Thoracic aorta (tissue), 2 donors: Measurements from ENCODE around the gene SMG5. TPM values are rescaled to one million over a fixed set of nuclear protein-coding genes. Genes with fewer than 3 reads are reported as not detected.

Experiments used
- ATAC-seq: fragments of 150-250 bp; one replicate; pipeline ENCODE4 v1.8.0; 2017; ENCODE audit warnings: low read depth; ENCODE audit not compliant: insufficient number of reproducible peaks, low FRiP score
- DNase-seq: peaks from one replicate; pipeline ENCODE4 v3.0.0-alpha.2; 2020; ENCODE audit warnings: low spot score
- H3K27ac ChIP-seq, 2 donors: fragments of 200-600 bp; sonication (generic); 1 replicate in 1 of 2; 2 replicates in 1 of 2; pipeline ENCODE4 v1.5.1; 2016; ENCODE audit warnings: mild to moderate bottlenecking in 2 of 2, moderate library complexity in 2 of 2
- H3K27me3 ChIP-seq: fragments of 200-600 bp; sonication (generic); replicated peaks from 2 replicates; pipeline ENCODE4 v1.6.0; 2016; ENCODE audit warnings: mild to moderate bottlenecking; ENCODE audit not compliant: insufficient read depth
- H3K36me3 ChIP-seq: fragments of 200-600 bp; sonication (generic); one replicate; pipeline ENCODE4 v1.5.1; 2016
- H3K4me1 ChIP-seq, 2 donors: fragments of 200-600 bp; sonication (generic); 1 replicate in 1 of 2; 2 replicates in 1 of 2; pipeline versions ENCODE4 v1.5.1 to v1.6.0; 2016; ENCODE audit warnings: low read depth in 2 of 2, mild to moderate bottlenecking in 1 of 2; ENCODE audit not compliant: control insufficient read depth in 1 of 2
- H3K4me3 ChIP-seq: fragments of 200-600 bp; sonication (generic); 2 replicates; pipeline ENCODE4 v1.5.1; 2016; ENCODE audit warnings: mild to moderate bottlenecking
- H3K9me3 ChIP-seq: fragments of 200-600 bp; sonication (generic); 2 replicates; pipeline ENCODE4 v1.5.1; 2016
- total RNA-seq, 2 donors: library from RNA; depleted of rRNA; stranded (reverse); fragments of >200 nt; gene quantifications; one replicate each; pipeline versions ENCODE4 v1.1.0 to v1.2.3, GENCODE V29; 2016
- TF ChIP-seq, protein P1 (sequence below): fragments of 200-600 bp; sonication (generic); IDR thresholded peaks from one replicate; pipeline ENCODE4 v1.5.1; 2019; ENCODE audit warnings: antibody characterized with exemption

Gene SMG5
- total RNA-seq, 2 donors from 2014 or later, result 57.8 to 72.7 TPM

DNA sequence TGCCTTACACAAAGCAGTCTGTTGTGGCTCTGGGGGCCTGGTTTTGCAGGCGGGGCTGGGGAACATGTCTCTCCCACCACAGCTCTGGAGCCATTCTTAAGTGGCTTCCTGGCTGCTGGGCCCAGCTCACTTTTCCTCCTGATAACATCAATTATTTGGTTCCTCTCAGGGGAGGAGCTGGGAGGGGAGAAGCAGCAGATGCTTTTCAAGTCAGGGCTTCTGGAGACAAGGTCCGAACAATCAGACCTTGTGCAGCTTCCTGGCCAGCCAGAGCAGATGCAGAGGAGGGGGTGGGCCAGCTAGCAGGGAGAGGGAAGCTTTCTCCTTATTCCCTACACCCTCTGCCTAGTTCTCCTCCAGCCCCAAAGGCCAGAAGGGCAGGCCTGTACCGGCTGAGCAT is 31.1 kb downstream of the SMG5 start:
- Histone ChIP-seq H3K9me3 (no peaks in the 10 kb centered on the region), H3K27ac (no peak overlapping the region), H3K4me3 (no peak overlapping the region), H3K4me1 (peaks cover 0 to 16% of the 10 kb centered on the region in 2 donors), H3K27me3 (no peaks in the 10 kb centered on the region), H3K36me3 (peaks cover 50% of the 10 kb centered on the region)
- DNase-seq (no peak), ATAC-seq (no peak)
- TF ChIP-seq, protein P1, sequence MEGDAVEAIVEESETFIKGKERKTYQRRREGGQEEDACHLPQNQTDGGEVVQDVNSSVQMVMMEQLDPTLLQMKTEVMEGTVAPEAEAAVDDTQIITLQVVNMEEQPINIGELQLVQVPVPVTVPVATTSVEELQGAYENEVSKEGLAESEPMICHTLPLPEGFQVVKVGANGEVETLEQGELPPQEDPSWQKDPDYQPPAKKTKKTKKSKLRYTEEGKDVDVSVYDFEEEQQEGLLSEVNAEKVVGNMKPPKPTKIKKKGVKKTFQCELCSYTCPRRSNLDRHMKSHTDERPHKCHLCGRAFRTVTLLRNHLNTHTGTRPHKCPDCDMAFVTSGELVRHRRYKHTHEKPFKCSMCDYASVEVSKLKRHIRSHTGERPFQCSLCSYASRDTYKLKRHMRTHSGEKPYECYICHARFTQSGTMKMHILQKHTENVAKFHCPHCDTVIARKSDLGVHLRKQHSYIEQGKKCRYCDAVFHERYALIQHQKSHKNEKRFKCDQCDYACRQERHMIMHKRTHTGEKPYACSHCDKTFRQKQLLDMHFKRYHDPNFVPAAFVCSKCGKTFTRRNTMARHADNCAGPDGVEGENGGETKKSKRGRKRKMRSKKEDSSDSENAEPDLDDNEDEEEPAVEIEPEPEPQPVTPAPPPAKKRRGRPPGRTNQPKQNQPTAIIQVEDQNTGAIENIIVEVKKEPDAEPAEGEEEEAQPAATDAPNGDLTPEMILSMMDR, result no peak

DNA sequence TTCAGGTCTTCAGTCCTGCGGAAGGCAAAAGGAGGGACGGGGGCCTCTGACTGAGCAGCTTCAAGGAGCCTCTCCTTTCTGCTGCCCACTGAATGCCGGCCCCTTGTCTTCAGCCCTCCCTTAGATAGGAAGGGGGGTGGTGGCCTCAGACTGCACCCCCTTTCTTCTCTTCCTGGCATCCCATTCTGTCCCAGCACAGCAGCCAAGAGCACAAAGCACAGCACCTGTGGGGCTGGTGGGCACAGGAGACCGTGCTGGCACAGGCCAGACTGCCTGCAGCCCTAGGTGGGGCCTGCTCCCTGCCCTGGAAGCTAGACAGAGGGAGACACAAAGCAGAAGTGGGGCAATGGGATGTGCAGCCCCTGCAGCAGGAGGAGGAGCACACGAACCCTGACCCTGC is 33.0 kb downstream of the SMG5 start:
- Histone ChIP-seq H3K36me3 (peaks cover 49% of the 10 kb centered on the region), H3K4me3 (no peak overlapping the region), H3K27ac (no peak overlapping the region), H3K4me1 (peaks cover 0 to 28% of the 10 kb centered on the region in 2 donors), H3K9me3 (no peaks in the 10 kb centered on the region), H3K27me3 (no peaks in the 10 kb centered on the region)
- TF ChIP-seq, protein P1, result no peak
- ATAC-seq (no peak), DNase-seq (no peak)

GRCh38 chr1:156248323-156248683 is 34.3 kb downstream of the SMG5 start:
- H3K4me3 ChIP-seq, result no peak overlapping the region
- peaks cover 0 to 28% of the 10 kb centered on the region in 2 donors for H3K4me1 ChIP-seq
- peaks cover 37% of the 10 kb centered on the region for H3K36me3 ChIP-seq
- TF ChIP-seq, protein P1, result no peak
- no peaks in the 10 kb centered on the region for H3K27me3 ChIP-seq
- DNase-seq, result no peak
- ATAC-seq, result no peak
- no peak overlapping the region for H3K27ac ChIP-seq
- H3K9me3 ChIP-seq, result no peaks in the 10 kb centered on the region

DNA sequence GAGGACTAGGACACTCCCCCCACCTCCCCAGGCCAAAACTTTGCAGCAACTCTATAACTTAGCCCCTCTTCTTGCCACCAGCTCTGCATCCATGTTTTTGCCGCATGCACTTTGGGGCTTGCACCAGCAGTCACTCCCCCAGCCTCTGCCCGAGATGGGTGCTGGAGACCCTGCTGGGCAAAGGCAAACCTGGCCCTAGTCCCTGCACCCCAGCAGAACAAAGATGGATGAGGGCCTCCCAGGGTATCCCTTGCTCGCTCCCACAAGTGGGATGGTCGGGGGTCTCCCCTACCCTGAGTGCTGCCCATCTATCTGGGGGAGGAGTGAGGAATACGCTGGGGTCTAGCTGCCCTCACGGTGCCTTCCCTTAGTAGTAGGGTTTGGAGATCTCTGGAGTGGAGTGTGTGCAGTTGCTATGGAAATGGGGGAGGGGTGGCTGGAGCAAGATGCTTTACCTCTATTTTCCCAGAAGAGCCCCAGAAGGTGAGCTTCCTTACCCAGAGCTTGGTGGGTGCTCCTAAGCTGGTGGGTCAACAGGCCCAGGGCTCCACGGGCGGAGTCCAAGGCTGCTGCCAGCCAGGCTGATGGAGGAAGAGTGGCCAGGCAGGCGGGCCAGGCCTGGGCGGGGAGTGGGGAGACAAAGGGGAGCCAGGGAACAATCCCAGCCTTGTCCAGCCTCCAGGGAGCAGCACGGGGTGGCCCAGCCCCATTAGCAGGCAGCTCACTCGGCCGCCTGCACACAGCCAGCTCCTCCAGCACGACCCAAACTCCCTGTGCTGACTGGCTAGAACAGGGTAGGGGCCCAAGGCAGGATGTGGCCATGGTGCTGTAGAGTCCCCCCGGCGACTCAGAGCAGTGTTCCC is 34.9 kb downstream of the SMG5 start, which contains the start of gene PAQR6:
TSS of gene PAQR6 (minus strand) at position 597 of the 863 bp plus-strand sequence. CDS start 1,325 bp downstream, outside the sequence.
- H3K27me3 ChIP-seq, result no peaks in the 10 kb centered on the region
- ATAC-seq (no peak), DNase-seq (no peak)
- TF ChIP-seq, protein P1, result no peak
- peaks cover 31% of the 10 kb centered on the region for H3K36me3 ChIP-seq
- H3K27ac ChIP-seq, result no peak within 1 kb of the TSS
- H3K4me3 ChIP-seq, result no peak within 1 kb of the TSS
- no peaks in the 10 kb centered on the region for H3K9me3 ChIP-seq
- H3K4me1 ChIP-seq, result peaks cover 0 to 28% of the 10 kb centered on the region in 2 donors

GRCh38 chr1:156246781-156247459 is 35.7 kb downstream of the SMG5 start:
- H3K9me3 ChIP-seq, result no peaks in the 10 kb centered on the region
- H3K4me3 ChIP-seq, result no peak overlapping the region
- TF ChIP-seq, protein P1, result no peak
- peaks cover 0 to 28% of the 10 kb centered on the region in 2 donors for H3K4me1 ChIP-seq
- H3K36me3 ChIP-seq, result peaks cover 23% of the 10 kb centered on the region
- H3K27me3 ChIP-seq, result no peaks in the 10 kb centered on the region
- no peak for DNase-seq
- H3K27ac ChIP-seq, result no peak overlapping the region
- ATAC-seq, result no peak
